HG03139 (cell line): ENCODE measurements around the gene ELAVL4.

Experiments used
- ATAC-seq: cut with Tn5 transposase; IDR thresholded peaks from one replicate; pipeline ENCODE4 v1.9.1; 2021; ENCODE audit not compliant: unreplicated experiment

The ELAVL4 gene

GRCh38 chr1:50175719-50176639 lies 67.3 kb downstream of the ELAVL4 start:
- ATAC-seq = no peak

DNA sequence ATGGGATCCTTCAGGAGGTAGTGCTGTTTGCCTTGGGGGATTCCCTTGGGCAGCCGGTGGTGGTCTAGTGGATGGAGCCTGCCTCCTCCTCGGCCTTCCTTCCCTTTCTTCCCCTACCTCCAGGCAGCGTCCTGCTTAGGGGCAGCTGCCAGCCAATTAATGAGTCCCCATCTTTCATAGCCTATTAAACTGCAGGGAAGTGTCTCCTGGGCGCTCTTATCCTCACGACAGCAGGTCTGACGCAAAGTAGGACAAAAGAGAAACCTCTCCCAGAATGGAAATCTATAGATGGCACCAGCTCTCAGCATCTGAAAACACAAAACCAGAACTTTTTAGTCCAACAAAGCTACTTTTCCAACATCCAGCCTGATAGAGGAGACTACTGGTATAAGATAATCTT lies 69.3 kb downstream of the ELAVL4 start:
- ATAC-seq = no peak

DNA sequence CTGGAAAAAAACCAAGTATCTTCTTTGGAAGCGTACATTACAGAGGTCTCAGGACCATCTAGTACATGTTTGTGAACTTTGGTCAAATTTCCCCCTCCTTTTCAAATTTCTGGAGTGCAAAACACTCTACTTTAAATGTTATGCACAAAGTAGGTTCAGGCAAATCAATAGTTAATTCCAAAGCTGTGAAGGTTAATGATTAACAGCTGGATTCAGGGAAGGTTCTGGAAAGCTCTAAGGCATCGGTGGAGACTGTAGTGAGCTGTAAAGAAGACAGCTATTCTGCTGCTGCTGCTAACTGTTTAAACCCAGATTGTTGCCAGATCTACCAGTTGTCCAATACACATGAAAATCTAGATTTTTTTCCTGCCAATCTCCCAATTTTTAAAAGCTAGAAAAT lies 70.9 kb downstream of the ELAVL4 start:
- ATAC-seq = no peak

GRCh38 chr1:50180367-50180766 lies 71.6 kb downstream of the ELAVL4 start:
- no peak for ATAC-seq

DNA sequence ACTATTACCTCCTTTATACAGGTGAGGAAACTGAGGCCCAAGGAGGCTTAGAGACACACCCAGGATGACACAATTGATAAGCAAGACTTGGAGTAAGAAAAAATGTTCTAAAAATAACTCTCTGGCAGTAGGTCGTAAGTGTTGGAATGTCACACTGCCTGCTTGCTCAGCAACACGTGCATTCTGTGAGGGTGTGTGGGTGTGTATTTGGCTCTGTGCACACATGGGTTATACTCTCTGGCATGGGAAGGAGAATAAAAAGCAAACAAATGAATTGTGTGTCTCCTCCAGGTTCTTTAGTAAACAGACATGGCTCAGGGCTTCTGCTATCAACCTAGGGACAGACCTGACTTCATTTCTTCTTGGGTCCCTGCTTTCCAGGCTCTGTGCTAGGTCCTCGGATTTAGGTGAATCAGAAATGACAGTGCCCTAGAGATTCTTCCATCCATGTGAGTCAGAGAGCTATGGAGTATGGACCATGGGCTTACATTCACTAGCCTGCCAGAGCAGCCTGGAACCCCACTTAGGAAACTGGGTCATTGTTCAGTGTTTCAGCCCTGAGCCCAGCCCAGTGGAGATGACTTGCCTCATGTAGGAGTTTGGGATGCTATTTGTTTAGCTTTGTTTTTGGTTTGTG lies 72.4 kb downstream of the ELAVL4 start:
- ATAC-seq = no peak

GRCh38 chr1:50183378-50184133 lies 74.8 kb downstream of the ELAVL4 start:
- ATAC-seq = no peak

DNA sequence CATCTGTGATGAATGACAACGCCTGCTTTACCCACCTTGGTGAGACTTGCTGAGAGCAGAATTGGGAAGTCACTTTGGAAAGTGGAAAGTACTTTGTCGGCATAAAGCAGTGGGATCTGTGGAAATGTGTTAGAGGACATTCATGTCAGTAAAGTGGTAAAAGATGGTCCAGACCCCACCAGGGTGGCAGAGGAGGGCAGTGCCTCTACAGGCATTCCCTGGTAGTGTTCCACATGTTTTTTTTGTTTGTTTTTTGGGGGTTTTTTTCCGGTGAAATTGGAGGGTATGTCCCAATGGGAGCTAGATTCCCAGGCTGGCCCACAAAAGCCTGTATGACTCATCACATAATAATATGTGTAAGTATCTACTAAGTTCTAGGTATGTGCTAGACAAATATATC lies 80.6 kb downstream of the ELAVL4 start:
- no peak for ATAC-seq

DNA sequence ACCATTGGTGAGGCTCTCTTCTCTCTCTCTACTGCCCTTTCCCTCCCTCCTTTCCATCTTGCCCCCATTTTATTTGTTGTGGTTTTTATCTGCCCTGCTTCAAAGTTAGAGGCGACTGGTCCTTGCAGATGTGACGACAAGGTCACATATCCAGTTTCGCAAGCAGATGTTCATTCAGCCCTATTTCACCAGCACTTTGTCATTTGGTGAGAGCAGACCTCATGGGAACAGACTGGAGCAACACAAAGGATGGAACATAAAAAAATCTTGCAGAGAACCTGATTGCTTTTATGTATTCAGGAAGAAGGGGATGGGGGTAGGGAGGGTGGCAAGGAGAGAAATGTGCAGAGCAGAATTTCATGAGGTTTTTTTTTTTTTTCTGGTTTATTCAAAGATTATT lies 84.3 kb downstream of the ELAVL4 start:
- ATAC-seq = no peak

DNA sequence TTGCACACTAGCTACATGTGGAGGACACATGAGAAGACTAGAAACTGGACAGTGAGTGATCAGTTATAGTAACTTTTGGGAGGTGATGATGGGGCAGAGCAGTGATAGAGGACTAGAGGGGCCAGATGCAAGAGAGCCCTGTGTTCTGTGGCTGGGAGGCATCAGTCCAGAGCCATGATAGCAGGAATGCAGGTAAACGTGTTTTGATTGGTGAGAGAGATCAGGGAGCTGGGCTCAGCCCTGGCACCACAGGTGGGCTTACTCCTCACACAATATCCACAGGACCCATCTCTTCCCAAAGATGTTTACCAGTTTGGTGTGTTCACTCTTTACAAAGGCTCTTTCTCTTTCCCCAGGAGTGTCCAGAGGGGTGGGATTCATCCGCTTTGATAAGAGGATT lies 86.5 kb downstream of the ELAVL4 start:
- no peak for ATAC-seq

GRCh38 chr1:50196081-50196480 lies 87.4 kb downstream of the ELAVL4 start:
- ATAC-seq = no peak

GRCh38 chr1:50197216-50197615 lies 88.5 kb downstream of the ELAVL4 start:
- ATAC-seq = no peak

- ATAC-seq = no peak
Observed at GRCh38 chr1:50208315-50208714, 99.6 kb downstream of the ELAVL4 start.

DNA sequence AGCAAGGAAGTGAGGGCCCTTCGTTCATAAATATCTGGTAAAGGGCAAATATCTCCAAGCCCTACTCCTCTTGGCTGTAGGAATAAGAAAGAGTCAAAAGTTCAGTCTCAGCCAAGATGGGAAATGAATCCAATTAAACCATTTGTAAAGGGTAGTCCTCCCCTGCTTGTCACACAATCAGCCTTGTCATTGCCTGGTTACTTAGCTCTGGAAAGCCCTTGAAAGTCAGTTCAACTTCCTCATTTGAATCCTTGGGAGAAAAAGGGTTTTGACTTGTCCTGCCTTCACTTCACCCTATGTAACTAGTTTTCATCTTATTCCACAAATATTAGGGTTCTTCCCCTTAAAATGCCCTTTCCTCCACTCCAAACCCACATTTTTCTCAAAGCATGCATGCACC lies 100.0 kb downstream of the ELAVL4 start:
- ATAC-seq = no peak

GRCh38 chr1:50209749-50210148 lies 101.0 kb downstream of the ELAVL4 start:
- no peak for ATAC-seq

GRCh38 chr1:50213505-50213904 lies 104.8 kb downstream of the ELAVL4 start:
- ATAC-seq = no peak

DNA sequence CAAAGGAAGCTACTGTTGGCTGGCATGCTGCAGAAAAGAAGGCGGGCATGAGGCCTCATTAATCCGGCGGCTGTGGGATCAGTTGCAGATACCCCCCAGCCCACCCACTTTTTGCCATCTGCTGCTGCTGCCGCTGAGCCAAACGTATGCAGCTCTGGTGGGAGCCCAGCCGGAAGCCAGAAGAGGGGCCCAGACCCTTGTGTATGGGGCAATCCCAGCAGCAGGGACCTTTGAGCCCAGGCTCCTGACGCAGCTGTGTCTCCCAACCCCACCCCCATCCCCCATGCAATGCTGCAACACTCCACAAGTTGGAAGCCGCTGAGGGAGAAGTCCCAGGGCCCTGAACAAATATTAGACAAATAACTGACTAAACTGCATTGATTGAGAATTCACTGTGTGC lies 106.0 kb downstream of the ELAVL4 start:
- no peak for ATAC-seq

DNA sequence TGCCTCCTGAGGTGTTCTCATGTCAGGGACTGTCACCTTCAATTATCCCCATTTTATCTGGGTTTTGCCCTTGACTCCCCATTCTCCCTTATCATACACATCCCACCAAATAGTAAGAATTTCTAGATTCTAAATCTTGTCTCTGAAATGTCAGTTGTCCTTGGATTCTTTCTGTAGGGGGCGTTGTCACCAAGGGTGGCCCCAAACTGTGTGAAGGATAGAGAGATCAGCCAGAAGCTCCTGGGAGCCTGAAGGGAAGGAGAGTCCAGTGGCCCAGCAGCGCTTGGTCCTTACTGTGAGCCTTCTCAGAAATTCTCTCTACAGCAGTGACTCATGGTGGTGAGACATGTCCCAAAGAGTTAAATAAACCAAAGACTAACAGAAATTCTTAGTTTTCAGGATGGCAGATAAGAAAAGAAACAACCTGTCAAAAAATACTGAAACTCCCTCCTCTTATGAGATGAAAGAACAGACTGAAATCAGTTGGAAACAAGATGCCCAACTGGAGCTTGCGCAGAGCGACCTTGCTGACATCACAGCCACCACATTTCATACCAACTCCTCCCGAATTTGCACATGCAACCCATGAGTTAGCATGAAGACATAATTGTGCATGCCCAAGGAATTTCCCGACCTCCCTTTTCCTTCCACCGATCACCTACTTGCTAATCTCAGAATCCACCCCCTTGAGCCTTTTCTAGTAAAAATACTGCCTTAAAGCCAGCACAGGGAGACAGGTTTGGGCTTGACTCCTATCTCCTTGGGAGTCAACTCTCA lies 109.8 kb downstream of the ELAVL4 start:
- ATAC-seq = no peak

DNA sequence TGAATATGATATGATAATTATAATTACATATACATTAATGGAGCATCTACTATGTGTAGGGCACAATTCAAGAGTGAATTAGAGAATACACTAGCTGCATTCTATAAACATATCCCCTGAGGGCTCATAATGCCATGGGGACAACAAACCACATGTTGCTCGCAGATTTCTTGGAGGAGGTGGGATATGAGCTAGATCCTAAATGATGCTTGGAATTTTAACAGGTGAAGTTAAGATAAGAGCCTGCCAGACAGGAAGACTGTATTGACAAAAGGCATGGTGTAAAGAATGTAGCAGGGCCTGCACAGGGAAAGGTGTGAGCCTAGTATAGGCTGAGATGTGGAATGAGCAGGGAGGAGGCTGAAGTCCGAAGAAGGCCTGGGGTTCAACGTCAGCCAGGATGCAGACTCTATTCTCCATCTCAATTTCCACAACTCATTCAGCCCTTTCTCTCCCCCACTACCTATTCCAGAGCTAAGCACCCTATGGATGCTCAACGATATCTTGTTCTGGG lies 120.2 kb downstream of the ELAVL4 start:
- no peak for ATAC-seq

DNA sequence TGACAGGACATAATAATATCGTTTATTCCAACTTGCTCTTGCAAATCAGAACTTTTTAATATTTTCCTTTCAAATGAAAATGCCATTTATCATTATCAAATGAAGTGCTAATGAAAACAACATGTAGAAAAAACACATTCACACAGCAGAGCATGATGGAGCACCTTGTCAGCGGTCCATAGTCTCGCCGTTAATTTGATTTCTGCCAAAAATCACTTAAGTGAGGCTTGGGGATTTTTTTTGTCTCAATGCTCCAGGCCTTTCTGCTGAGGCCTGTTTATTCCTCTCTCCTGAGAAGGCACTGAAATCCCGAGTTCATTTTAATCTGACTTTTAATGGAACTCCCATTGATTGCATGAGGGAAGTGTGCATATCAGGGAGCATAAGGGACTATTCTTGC lies 122.5 kb downstream of the ELAVL4 start:
- no peak for ATAC-seq

- no peak for ATAC-seq
Observed at GRCh38 chr1:50232336-50232735, 123.6 kb downstream of the ELAVL4 start.

- no peak for ATAC-seq
Observed at GRCh38 chr1:50236656-50237055, 127.9 kb downstream of the ELAVL4 start.
